IPS-NIHi11 (cell line): ENCODE results near the gene PAQR8.

Experiments
- DNase-seq: peaks from one replicate; pipeline ENCODE4 v3.0.0; 2012; ENCODE audit warnings: mixed read lengths, low spot score

PAQR8 gene

GRCh38 chr6:52347818-52348217, 14.1 kb upstream of the PAQR8 start:
- DNase-seq = no peak

GRCh38 chr6:52351879-52352238, 10.1 kb upstream of the PAQR8 start:
- no peak for DNase-seq

- no peak for DNase-seq
These were observed 9.5 kb upstream of the PAQR8 start for GRCh38 chr6:52352239-52353018.

GRCh38 chr6:52356017-52356416, 5.9 kb upstream of the PAQR8 start:
- no peak for DNase-seq

- DNase-seq = no peak
These were observed 2.5 kb upstream of the PAQR8 start for GRCh38 chr6:52359403-52359802.

GRCh38 chr6:52360028-52360427, 1.9 kb upstream of the PAQR8 start:
- DNase-seq = no peak

GRCh38 chr6:52360601-52361413, 1.1 kb upstream of the PAQR8 start:
- DNase-seq = no peak

GRCh38 chr6:52361414-52361944, 472 bp upstream of the PAQR8 start:
- DNase-seq = peak; percentile 10

GRCh38 chr6:52362443-52363227, 684 bp downstream of the PAQR8 start:
- DNase-seq = peak; percentile 47

- no peak for DNase-seq
These were observed 1.4 kb downstream of the PAQR8 start for GRCh38 chr6:52363228-52363867.

- no peak for DNase-seq
These were observed 2.7 kb downstream of the PAQR8 start for GRCh38 chr6:52364480-52365166.

GRCh38 chr6:52365317-52365716, 3.4 kb downstream of the PAQR8 start:
- DNase-seq = no peak

GRCh38 chr6:52365866-52366540, 4.1 kb downstream of the PAQR8 start:
- DNase-seq = no peak

- DNase-seq = no peak
These were observed 6.1 kb downstream of the PAQR8 start for GRCh38 chr6:52368002-52368401.

GRCh38 chr6:52369234-52369633, 7.3 kb downstream of the PAQR8 start:
- no peak for DNase-seq

- no peak for DNase-seq
These were observed 9.8 kb downstream of the PAQR8 start for GRCh38 chr6:52371656-52372191.

GRCh38 chr6:52373151-52373690, 11.3 kb downstream of the PAQR8 start:
- no peak for DNase-seq

GRCh38 chr6:52374247-52374646, 12.3 kb downstream of the PAQR8 start:
- no peak for DNase-seq

GRCh38 chr6:52375780-52376556, 14.0 kb downstream of the PAQR8 start:
- DNase-seq = no peak
